Glomerular endothelial cell (primary cell): ENCODE measurements around the gene FAM3A. TPM values are rescaled to one million over a fixed set of nuclear protein-coding genes. Genes with fewer than 3 reads are reported as not detected.

Experiments used
- DNase-seq: peaks from one replicate; pipeline ENCODE4 v3.0.0-alpha.2; 2011; ENCODE audit warnings: low read depth, low spot score; ENCODE audit errors: extremely low read depth
- total RNA-seq: library from RNA; depleted of rRNA; stranded (reverse); fragments of >200 nt; gene quantifications from 2 replicates; pipeline ENCODE4 v1.2.3, GENCODE V29; 2015

FAM3A gene
- total RNA-seq, 1 donor from 2014 or later, result 35.4 TPM

- DNase-seq, result no peak
Observed at GRCh38 chrX:154534526-154535322, 18.7 kb upstream of the FAM3A start.

GRCh38 chrX:154532690-154533089, 16.7 kb upstream of the FAM3A start:
- no peak for DNase-seq

GRCh38 chrX:154531626-154532025, 15.6 kb upstream of the FAM3A start:
- DNase-seq, result no peak

- no peak for DNase-seq
Observed at GRCh38 chrX:154530286-154530685, 14.3 kb upstream of the FAM3A start.

- DNase-seq, result no peak
Observed at GRCh38 chrX:154529206-154529612, 13.2 kb upstream of the FAM3A start.

GRCh38 chrX:154526901-154527675, 11.1 kb upstream of the FAM3A start:
- no peak for DNase-seq

GRCh38 chrX:154525606-154526490, 9.8 kb upstream of the FAM3A start:
- DNase-seq, result no peak

- DNase-seq, result no peak
Observed at GRCh38 chrX:154519389-154519788, 3.4 kb upstream of the FAM3A start.

GRCh38 chrX:154517101-154517781, 1.2 kb upstream of the FAM3A start:
- no peak for DNase-seq

GRCh38 chrX:154516656-154517100, 646 bp upstream of the FAM3A start:
- DNase-seq, result no peak

GRCh38 chrX:154515090-154515965, 704 bp downstream of the FAM3A start:
- no peak for DNase-seq

GRCh38 chrX:154513716-154514115, 2.3 kb downstream of the FAM3A start:
- DNase-seq, result no peak

- DNase-seq, result no peak
Observed at GRCh38 chrX:154512879-154513553, 3.0 kb downstream of the FAM3A start.

- DNase-seq, result no peak
Observed at GRCh38 chrX:154511761-154512160, 4.3 kb downstream of the FAM3A start.

- no peak for DNase-seq
Observed at GRCh38 chrX:154509455-154509854, 6.6 kb downstream of the FAM3A start.

- DNase-seq, result no peak
Observed at GRCh38 chrX:154508384-154508745, 7.7 kb downstream of the FAM3A start.

GRCh38 chrX:154507673-154508383, 8.2 kb downstream of the FAM3A start:
- no peak for DNase-seq
